HepG2 (cell line): ENCODE measurements around the gene MBOAT7. TPM values are rescaled to one million over a fixed set of nuclear protein-coding genes. Genes with fewer than 3 reads are reported as not detected.

Experiments
- ATAC-seq: fragments of 200-7000 bp; cut with Tn5 transposase; 3 replicates; pipeline ENCODE4 v1.9.1; 2020; ENCODE audit warnings: mild to moderate bottlenecking, moderate library complexity
- BruUV-seq: library from RNA; stranded (reverse); fragments of 400-500 nt; replicated peaks from 2 replicates; lab custom pipeline; 2021; lab: Mats Ljungman, UMichigan
- CTCF ChIA-PET: fragments of 300-600 bp; formaldehyde crosslinking; extraction: SDS; loops from one replicate; lab custom pipeline; 2021; ENCODE audit warnings: low total read pairs, inconsistent platforms, low intra/inter-chr PET ratio; lab: Yijun Ruan, JAX
- POLR2A ChIA-PET: fragments of 350-600 bp; sonication (Branson Sonifier 250); formaldehyde crosslinking; loops from one replicate; lab custom pipeline; 2020; ENCODE audit warnings: antibody characterized with exemption, inconsistent platforms; lab: Yijun Ruan, JAX
- DNase-seq: peaks from one replicate; pipeline ENCODE4 v3.0.0-alpha.2; 2015; ENCODE audit warnings: low spot score
- FAIRE-seq: peaks from 3 replicates; lab custom pipeline; 2011; peaks lifted over from hg19 to GRCh38; lab: Jason Lieb, UNC
- H2AFZ ChIP-seq: one replicate; pipeline ENCODE4 v1.6.1; 2011; ENCODE audit warnings: low read length, inconsistent platforms
- H3K27ac ChIP-seq: fragments of 300-600 bp; 3 replicates; pipeline ENCODE4 v1.8.0; 2011; ENCODE audit warnings: mixed run types, mild to moderate bottlenecking, mixed read lengths, low read length, inconsistent platforms; ENCODE audit not compliant: insufficient read depth; ENCODE audit errors: extremely low read length
- H3K27me3 ChIP-seq, 2 experiments: fragments of 200-600 bp in 1 of 2; 2 replicates in 1 of 2; 3 replicates in 1 of 2; pipeline versions ENCODE4 v1.6.0 to v1.8.0; 2011; ENCODE audit warnings: low read length in 2 of 2, mild to moderate bottlenecking in 2 of 2, moderate library complexity in 2 of 2, inconsistent platforms in 1 of 2; ENCODE audit not compliant: insufficient read depth in 2 of 2, control insufficient read depth in 1 of 2
- H3K36me3 ChIP-seq, 2 experiments: fragments of 200-600 bp in 1 of 2; replicated peaks in 1 of 2; 2 replicates in 1 of 2; 3 replicates in 1 of 2; pipeline versions ENCODE4 v1.5.1 to v1.8.0; 2011; ENCODE audit warnings: low read length in 2 of 2, inconsistent platforms in 1 of 2; ENCODE audit not compliant: insufficient read depth in 2 of 2, control insufficient read depth in 1 of 2
- H3K4me1 ChIP-seq: 2 replicates; pipeline ENCODE4 v1.5.1; 2012; ENCODE audit warnings: low read length, inconsistent platforms; ENCODE audit not compliant: insufficient read depth
- H3K4me2 ChIP-seq: 2 replicates; pipeline ENCODE4 v1.6.0; 2011; ENCODE audit warnings: low read depth, low read length, inconsistent platforms
- H3K4me3 ChIP-seq, 3 experiments: fragments of 200-600 bp in 1 of 3; sonication (generic), shearing (Covaris generic) in 1 of 3; replicated peaks in 1 of 3; 2 replicates each; pipeline ENCODE4 v1.5.1; 2011 to 2016; ENCODE audit warnings: low read length in 3 of 3, inconsistent platforms in 2 of 3, low read depth in 2 of 3, mild to moderate bottlenecking in 2 of 3, control low read depth in 1 of 3, mixed read lengths in 1 of 3; ENCODE audit not compliant: insufficient read depth in 1 of 3
- H3K79me2 ChIP-seq: one replicate; pipeline ENCODE4 v1.6.1; 2011; ENCODE audit warnings: low read length, inconsistent platforms; ENCODE audit not compliant: insufficient read depth
- H3K9ac ChIP-seq: 2 replicates; pipeline ENCODE4 v1.6.0; 2011; ENCODE audit warnings: mild to moderate bottlenecking, low read depth, low read length, inconsistent platforms; ENCODE audit not compliant: insufficient read depth
- H3K9me3 ChIP-seq: 2 replicates; pipeline ENCODE4 v1.5.1; 2012; ENCODE audit warnings: mild to moderate bottlenecking, low read length
- H4K20me1 ChIP-seq: 2 replicates; pipeline ENCODE4 v1.6.0; 2011; ENCODE audit warnings: inconsistent platforms, mild to moderate bottlenecking, low read length, moderate library complexity; ENCODE audit not compliant: insufficient read depth
- ATF5 ChIP-seq: sonication (generic); formaldehyde crosslinking; IDR thresholded peaks from 2 replicates; pipeline ENCODE4 v1.4.0; 2020; ENCODE audit warnings: mild to moderate bottlenecking, low read depth, missing genetic modification reagents
- CREB1 ChIP-seq, 2 experiments: fragments of 450-650 bp in 1 of 2; IDR thresholded peaks; 2 replicates each; pipeline ENCODE4 v1.6.1; 2016 to 2017; ENCODE audit warnings: control low read depth in 1 of 2, mild to moderate bottlenecking in 1 of 2, missing compliant biosample characterization in 1 of 2, missing genetic modification characterization in 1 of 2
- GRHL1 ChIP-seq: sonication (generic); formaldehyde crosslinking; conservative IDR thresholded peaks from 2 replicates; pipeline ENCODE4 v1.8.0; 2022; ENCODE audit warnings: missing genetic modification reagents
- GTF2F1 ChIP-seq: fragments of 150-350 bp; IDR thresholded peaks from 2 replicates; pipeline ENCODE4 v1.6.1; 2014; ENCODE audit warnings: low read length
- HOXA3 ChIP-seq: sonication (generic); formaldehyde crosslinking; IDR thresholded peaks from 2 replicates; pipeline ENCODE4 v1.5.0; 2020; ENCODE audit warnings: missing genetic modification reagents
- IKZF5 ChIP-seq: IDR thresholded peaks from 2 replicates; pipeline ENCODE4 v1.6.1; 2018; ENCODE audit warnings: missing genetic modification reagents, mild to moderate bottlenecking, missing compliant biosample characterization
- KDM5B ChIP-seq: sonication (generic); formaldehyde crosslinking; IDR thresholded peaks from 2 replicates; pipeline ENCODE4 v1.4.0; 2020; ENCODE audit warnings: missing genetic modification reagents, mild to moderate bottlenecking, borderline replicate concordance
- MYNN ChIP-seq: sonication (generic); formaldehyde crosslinking; IDR thresholded peaks from 2 replicates; pipeline ENCODE4 v1.4.0; 2020; ENCODE audit warnings: mild to moderate bottlenecking, low read depth, missing genetic modification reagents
- PCBP1 ChIP-seq: fragments of 200-400 bp; formaldehyde crosslinking; IDR thresholded peaks from 2 replicates; pipeline ENCODE4 v1.6.1; 2017; ENCODE audit warnings: mild to moderate bottlenecking, low read depth, low read length, borderline replicate concordance
- RFX3 ChIP-seq: IDR thresholded peaks from 2 replicates; pipeline ENCODE4 v1.6.1; 2016; ENCODE audit warnings: missing biosample characterization, missing genetic modification reagents
- TBX2 ChIP-seq: sonication (generic); formaldehyde crosslinking; IDR thresholded peaks from 2 replicates; pipeline ENCODE4 v1.5.0; 2020; ENCODE audit warnings: missing genetic modification reagents, mild to moderate bottlenecking, borderline replicate concordance
- THAP7 ChIP-seq: sonication (generic); formaldehyde crosslinking; IDR thresholded peaks from 2 replicates; pipeline ENCODE4 v1.8.1; 2023; ENCODE audit warnings: mild to moderate bottlenecking, missing genetic modification reagents
- ZBTB37 ChIP-seq: sonication (generic); formaldehyde crosslinking; IDR thresholded peaks from 2 replicates; pipeline ENCODE4 v1.4.0; 2020; ENCODE audit warnings: mild to moderate bottlenecking, missing genetic modification reagents
- ZBTB8A ChIP-seq: sonication (generic); formaldehyde crosslinking; IDR thresholded peaks from 2 replicates; pipeline ENCODE4 v1.4.0; 2020; ENCODE audit warnings: mild to moderate bottlenecking, low read depth, missing genetic modification reagents, borderline replicate concordance
- ZMYM4 ChIP-seq: sonication (generic); formaldehyde crosslinking; IDR thresholded peaks from 2 replicates; pipeline ENCODE4 v1.8.1; 2023; ENCODE audit warnings: mild to moderate bottlenecking, missing genetic modification reagents
- ZNF138 ChIP-seq: sonication (generic); formaldehyde crosslinking; IDR thresholded peaks from 2 replicates; pipeline ENCODE4 v1.5.0; 2020; ENCODE audit warnings: mild to moderate bottlenecking, low read depth, missing genetic modification reagents
- ZNF230 ChIP-seq: sonication (generic); formaldehyde crosslinking; IDR thresholded peaks from 2 replicates; pipeline ENCODE4 v1.4.0; 2020; ENCODE audit warnings: mild to moderate bottlenecking, missing genetic modification reagents
- ZNF343 ChIP-seq: sonication (generic); formaldehyde crosslinking; IDR thresholded peaks from 2 replicates; pipeline ENCODE4 v1.4.0; 2020; ENCODE audit warnings: mild to moderate bottlenecking, missing genetic modification reagents
- WGBS: methylation state at CpG from one replicate; pipeline ENCODE4 v1.1.6; 2017; ENCODE audit warnings: low lambda C conversion rate; 5-methylcytosine and 5-hydroxymethylcytosine counted together
- in situ Hi-C: cut with HindIII; loops from 2 replicates; pipeline ENCODE4 v1.10.0; 2017; ENCODE audit warnings: low pct_unique_long_range_greater_than_20kb; ENCODE audit not compliant: extremely low pct_ligation_motif_present
- intact Hi-C: fragments of 100-400 bp; cut with micrococcal nuclease; formaldehyde crosslinking; loops from one replicate; pipeline ENCODE4 v1.10.0; 2022; ENCODE audit not compliant: unreplicated experiment
- polyA plus RNA-seq, 8 experiments: library from polyadenylated mRNA; depleted of rRNA in 3 of 8; stranded (reverse) in 7 of 8; unstranded in 1 of 8; fragments of >200 nt; fragmentation: Illumina TruSeq in 4 of 8; extraction: Trizol in 4 of 8; gene quantifications; 2 replicates each; pipeline versions ENCODE4 v1.2.1 to v1.2.3, GENCODE V29; 2011 to 2016; ENCODE audit warnings: low read depth in 4 of 8, missing spikeins in 1 of 8, mixed read lengths in 1 of 8; ENCODE audit not compliant: insufficient read depth in 1 of 8
- total RNA-seq, 5 experiments: library from RNA; depleted of rRNA; stranded (reverse); fragments of >200 nt; fragmentation: Illumina TruSeq; extraction: Trizol; gene quantifications; 2 replicates each; pipeline ENCODE4 v1.2.3, GENCODE V29; 2016; ENCODE audit warnings: low read depth in 1 of 5

MBOAT7 gene
- total and polyA plus RNA-seq, 2 of the 13 experiments (the other 11 are each of a cell fraction or from before 2014, with no cell fraction given), result 22.2 to 25.5 TPM

GRCh38 chr19:54160182-54160811, 29.1 kb downstream of the MBOAT7 start:
- ATAC-seq (peak; percentile 14; the same call in 2 of the 3 replicates), FAIRE-seq (no peak), DNase-seq (no peak)
- Histone ChIP-seq H3K9me3 (no peaks in the 10 kb centered on the region), H3K27me3 (no peaks in the 10 kb centered on the region; a peak in 1 of 5 replicates), H2AFZ (peak overlapping the region; percentile 85), H3K36me3 (peaks cover 9 to 26% of the 10 kb centered on the region in 2 experiments), H3K4me1 (peaks cover 13% of the 10 kb centered on the region), H3K9ac (peak overlapping the region; percentile 88), H3K4me3 (peak overlapping the region; percentile 70 to 93 (median 75)), H3K27ac (peak overlapping the region; percentile 81), H3K4me2 (peak overlapping the region; percentile 93), H3K79me2 (peaks cover 13% of the 10 kb centered on the region), H4K20me1 (no peaks in the 10 kb centered on the region)
- TSS peak; percentile 80 for BruUV-seq
- POLR2A ChIA-PET, result interaction anchor here (1.0 to 3.2 kb wide), 8 partner anchors 10 to 50 kb away, joined by 3 to 48 read pairs (median 8); partner anchors contain the start of genes CNOT3, MBOAT7, RPS9 and TSEN34
- CTCF ChIA-PET, result no interaction called here
- in situ Hi-C loops (no loop called here), intact Hi-C loops (loop anchor here (1.0 kb wide), 1 partner anchor 26 kb away; no protein-coding TSS in a partner anchor)
- WGBS, result 2% methylated on average over 11 of the region's 28 CpGs
- TF ChIP-seq ZBTB8A (CRISPR knock-in tag) (no peak), ZMYM4 (CRISPR knock-in tag) (0 out of 2 replicates have a peak, but pooled peaks have one; percentile 1), ZNF138 (CRISPR knock-in tag) (no peak), ATF5 (no peak), CREB1 (IDR thresholded peaks at IDR 0.05) (no peak), CREB1 (CRISPR knock-in tag; IDR thresholded peaks at IDR 0.05) (no peak), HOXA3 (CRISPR knock-in tag) (no peak), ZNF230 (0 out of 2 replicates have a peak, but pooled peaks have one; percentile 4), KDM5B (CRISPR knock-in tag) (no peak), GRHL1 (CRISPR knock-in tag) (no peak), THAP7 (CRISPR knock-in tag) (0 out of 2 replicates have a peak, but pooled peaks have one; percentile 43), MYNN (no peak), PCBP1 (no peak), TBX2 (CRISPR knock-in tag) (peak; percentile 47; the same call in 1 of the 2 replicates), GTF2F1 (no peak), RFX3 (CRISPR knock-in tag) (no peak), IKZF5 (CRISPR knock-in tag) (no peak), ZBTB37 (CRISPR knock-in tag) (0 out of 2 replicates have a peak, but pooled peaks have one; percentile 55), ZNF343 (CRISPR knock-in tag) (no peak)
